ENCODE measurements around the gene MYCBP2.

The MYCBP2 gene

DNA sequence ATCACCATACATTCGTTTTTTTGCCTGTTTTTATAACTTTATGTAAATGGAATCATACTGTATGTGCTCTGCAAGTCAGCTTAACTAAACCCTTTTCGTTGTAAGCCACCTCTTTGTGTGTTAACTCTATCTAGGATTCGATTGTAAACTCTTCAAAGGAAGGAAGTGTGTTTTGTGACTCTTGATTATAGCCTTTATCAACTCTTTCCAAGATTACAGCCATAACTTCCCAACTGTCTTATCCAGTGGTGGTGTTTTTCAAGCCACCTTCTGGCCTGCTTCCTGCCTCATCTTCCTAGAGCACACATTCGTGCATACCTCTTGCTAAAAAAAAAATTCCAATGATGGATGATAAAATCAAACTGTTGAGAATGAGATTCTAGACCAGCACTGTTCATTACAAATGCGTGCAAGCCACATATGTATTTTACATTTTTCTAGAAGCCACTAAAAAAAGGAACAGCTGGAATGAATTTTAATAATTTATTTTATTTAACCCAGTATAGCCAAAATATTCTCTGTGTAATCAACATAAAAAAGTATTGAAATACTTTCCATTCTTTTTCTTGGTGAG, 287.9 kb downstream of the MYCBP2 start:
- no peak overlapping the region for H3K4me3 ChIP-seq (ENCODE audit: low read depth, low read length)
- TF ChIP-seq, protein P1, sequence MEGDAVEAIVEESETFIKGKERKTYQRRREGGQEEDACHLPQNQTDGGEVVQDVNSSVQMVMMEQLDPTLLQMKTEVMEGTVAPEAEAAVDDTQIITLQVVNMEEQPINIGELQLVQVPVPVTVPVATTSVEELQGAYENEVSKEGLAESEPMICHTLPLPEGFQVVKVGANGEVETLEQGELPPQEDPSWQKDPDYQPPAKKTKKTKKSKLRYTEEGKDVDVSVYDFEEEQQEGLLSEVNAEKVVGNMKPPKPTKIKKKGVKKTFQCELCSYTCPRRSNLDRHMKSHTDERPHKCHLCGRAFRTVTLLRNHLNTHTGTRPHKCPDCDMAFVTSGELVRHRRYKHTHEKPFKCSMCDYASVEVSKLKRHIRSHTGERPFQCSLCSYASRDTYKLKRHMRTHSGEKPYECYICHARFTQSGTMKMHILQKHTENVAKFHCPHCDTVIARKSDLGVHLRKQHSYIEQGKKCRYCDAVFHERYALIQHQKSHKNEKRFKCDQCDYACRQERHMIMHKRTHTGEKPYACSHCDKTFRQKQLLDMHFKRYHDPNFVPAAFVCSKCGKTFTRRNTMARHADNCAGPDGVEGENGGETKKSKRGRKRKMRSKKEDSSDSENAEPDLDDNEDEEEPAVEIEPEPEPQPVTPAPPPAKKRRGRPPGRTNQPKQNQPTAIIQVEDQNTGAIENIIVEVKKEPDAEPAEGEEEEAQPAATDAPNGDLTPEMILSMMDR (IDR thresholded peaks at IDR 0.05; ENCODE audit: low read depth, low read length), result no peak

- TF ChIP-seq, protein P1 (IDR thresholded peaks at IDR 0.05; ENCODE audit: low read depth, low read length), result no peak
- no peak overlapping the region for H3K4me3 ChIP-seq (ENCODE audit: low read depth, low read length)
Observed at GRCh38 chr13:77036279-77036678, 290.6 kb downstream of the MYCBP2 start.

- TF ChIP-seq, protein P1 (IDR thresholded peaks at IDR 0.05; ENCODE audit: low read depth, low read length), result no peak
- no peak overlapping the region for H3K4me3 ChIP-seq (ENCODE audit: low read depth, low read length)
Observed at GRCh38 chr13:77034881-77035280, 292.0 kb downstream of the MYCBP2 start.

GRCh38 chr13:77033717-77034302, 293.1 kb downstream of the MYCBP2 start:
- TF ChIP-seq, protein P1 (IDR thresholded peaks at IDR 0.05; ENCODE audit: low read depth, low read length), result no peak
- H3K4me3 ChIP-seq (ENCODE audit: low read depth, low read length), result no peak overlapping the region

DNA sequence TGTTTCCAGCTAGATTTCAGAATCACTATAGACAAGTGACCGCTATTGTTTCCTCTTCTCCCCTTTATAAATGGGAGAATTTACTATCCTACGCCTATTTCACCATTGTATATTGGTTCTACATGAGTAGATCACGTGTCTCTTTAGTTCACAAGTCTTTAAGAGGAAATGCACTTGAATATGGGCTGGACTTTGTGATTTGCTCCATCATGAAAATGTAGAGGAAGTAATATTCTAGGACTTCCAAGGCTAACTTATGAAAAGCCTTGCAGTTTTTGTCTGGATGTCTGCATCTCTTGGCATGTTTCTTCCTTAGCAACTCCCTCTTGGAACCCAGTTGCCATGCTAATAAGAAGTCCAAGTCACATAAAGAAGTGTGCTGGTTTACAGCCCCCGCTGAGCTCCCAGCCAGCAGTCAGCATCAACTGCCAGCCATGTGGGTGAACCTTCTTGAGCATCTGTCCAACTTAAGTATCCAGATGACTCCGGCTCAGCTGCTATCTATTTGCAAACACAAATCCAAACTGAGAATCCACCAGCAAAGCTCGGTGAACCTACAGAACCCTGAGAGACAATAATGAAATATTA, 295.1 kb downstream of the MYCBP2 start:
- TF ChIP-seq, protein P1 (IDR thresholded peaks at IDR 0.05; ENCODE audit: low read depth, low read length), result no peak
- no peak overlapping the region for H3K4me3 ChIP-seq (ENCODE audit: low read depth, low read length)

DNA sequence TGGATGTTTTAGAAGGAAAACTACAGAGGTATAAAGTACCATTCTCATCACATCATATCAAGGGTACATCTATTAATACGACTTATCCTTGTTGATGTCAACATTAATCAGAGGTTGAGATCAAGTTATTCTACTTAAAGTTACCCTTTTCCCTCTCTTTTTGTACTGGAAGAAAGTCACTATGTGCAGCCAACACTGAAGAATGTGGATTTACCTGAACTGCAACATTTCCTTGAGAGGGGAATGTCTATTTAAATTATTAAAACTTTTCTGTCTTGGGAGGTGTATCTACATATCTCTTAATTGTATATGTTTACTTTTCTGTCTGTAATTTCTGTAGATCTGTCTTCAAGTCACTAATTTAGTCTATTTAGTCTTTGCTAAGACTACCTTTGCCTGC, 297.5 kb downstream of the MYCBP2 start:
- TF ChIP-seq, protein P1 (IDR thresholded peaks at IDR 0.05; ENCODE audit: low read depth, low read length), result no peak
- no peak overlapping the region for H3K4me3 ChIP-seq (ENCODE audit: low read depth, low read length)

DNA sequence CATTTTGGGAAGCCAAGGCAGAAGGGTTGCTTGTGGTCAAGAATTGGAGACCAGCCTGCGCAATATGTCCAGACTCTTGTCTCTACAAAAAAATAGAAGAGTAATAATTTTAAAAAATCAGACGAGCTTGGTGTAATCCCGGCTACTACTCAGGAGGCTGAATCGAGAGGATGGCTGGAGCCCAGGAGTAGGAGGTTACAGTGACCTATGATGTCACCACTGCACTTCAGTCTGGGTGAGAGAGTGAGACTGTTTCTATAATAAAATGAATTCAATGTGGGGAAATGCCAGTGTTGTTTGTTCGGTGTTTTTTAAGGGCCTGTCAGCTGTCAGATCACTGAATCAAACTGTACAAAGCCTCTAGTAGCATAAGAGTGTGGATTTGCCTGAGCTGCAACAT, 298.7 kb downstream of the MYCBP2 start:
- H3K4me3 ChIP-seq (ENCODE audit: low read depth, low read length), result peak overlapping the region; percentile 86
- TF ChIP-seq, protein P1 (IDR thresholded peaks at IDR 0.05; ENCODE audit: low read depth, low read length), result no peak

Measured in WI38 (cell line).